ENCODE results near the gene PTPN21. TPM values are rescaled to one million over a fixed set of nuclear protein-coding genes. Genes with fewer than 3 reads are reported as not detected.

PTPN21 gene
- total RNA-seq, 2 donors from 2014 or later = 16.8 to 47.8 TPM

DNA sequence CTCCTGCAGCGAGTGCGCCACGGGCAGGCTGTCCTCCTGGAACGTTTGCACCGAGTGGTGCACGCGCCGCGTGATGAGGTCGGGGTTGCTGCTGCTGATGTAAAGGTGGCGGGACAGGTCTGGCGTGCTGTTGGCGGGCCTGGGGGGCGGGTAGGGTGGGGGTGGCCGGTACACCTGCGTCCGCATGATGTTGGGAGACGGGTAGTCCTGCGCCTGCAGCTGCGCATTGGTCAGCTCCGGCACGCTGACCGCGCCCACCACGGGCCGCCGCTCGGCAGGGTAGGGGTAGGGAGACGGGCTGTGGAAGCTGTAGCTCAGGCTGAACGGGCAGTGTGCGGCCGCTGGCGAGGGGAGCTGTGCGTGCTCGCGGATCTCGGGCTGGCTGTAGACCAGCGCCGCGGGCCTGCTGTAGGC is 75.2 kb downstream of the PTPN21 start:
- no peaks in the 10 kb centered on the region for H3K9me3 ChIP-seq
- no peaks in the 10 kb centered on the region for H3K27me3 ChIP-seq (replicated peaks; ENCODE audit: insufficient read depth)
- 90% methylated on average over 40 of the region's 40 CpGs for WGBS
- no peak for DNase-seq (ENCODE audit: low spot score)
- no peaks in the 10 kb centered on the region for H3K36me3 ChIP-seq
- no peak overlapping the region for H3K4me3 ChIP-seq
- intact Hi-C loops (cut with DNase I) = no loop called here
- TF ChIP-seq, protein P1, sequence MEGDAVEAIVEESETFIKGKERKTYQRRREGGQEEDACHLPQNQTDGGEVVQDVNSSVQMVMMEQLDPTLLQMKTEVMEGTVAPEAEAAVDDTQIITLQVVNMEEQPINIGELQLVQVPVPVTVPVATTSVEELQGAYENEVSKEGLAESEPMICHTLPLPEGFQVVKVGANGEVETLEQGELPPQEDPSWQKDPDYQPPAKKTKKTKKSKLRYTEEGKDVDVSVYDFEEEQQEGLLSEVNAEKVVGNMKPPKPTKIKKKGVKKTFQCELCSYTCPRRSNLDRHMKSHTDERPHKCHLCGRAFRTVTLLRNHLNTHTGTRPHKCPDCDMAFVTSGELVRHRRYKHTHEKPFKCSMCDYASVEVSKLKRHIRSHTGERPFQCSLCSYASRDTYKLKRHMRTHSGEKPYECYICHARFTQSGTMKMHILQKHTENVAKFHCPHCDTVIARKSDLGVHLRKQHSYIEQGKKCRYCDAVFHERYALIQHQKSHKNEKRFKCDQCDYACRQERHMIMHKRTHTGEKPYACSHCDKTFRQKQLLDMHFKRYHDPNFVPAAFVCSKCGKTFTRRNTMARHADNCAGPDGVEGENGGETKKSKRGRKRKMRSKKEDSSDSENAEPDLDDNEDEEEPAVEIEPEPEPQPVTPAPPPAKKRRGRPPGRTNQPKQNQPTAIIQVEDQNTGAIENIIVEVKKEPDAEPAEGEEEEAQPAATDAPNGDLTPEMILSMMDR (IDR thresholded peaks at IDR 0.05) = no peak
- TF ChIP-seq POLR2AphosphoS5 (IDR thresholded peaks at IDR 0.05) (no peak), POLR2A (IDR thresholded peaks at IDR 0.05) (no peak)
- no peak overlapping the region for H3K27ac ChIP-seq
- H3K4me1 ChIP-seq (replicated peaks) = no peaks in the 10 kb centered on the region

DNA sequence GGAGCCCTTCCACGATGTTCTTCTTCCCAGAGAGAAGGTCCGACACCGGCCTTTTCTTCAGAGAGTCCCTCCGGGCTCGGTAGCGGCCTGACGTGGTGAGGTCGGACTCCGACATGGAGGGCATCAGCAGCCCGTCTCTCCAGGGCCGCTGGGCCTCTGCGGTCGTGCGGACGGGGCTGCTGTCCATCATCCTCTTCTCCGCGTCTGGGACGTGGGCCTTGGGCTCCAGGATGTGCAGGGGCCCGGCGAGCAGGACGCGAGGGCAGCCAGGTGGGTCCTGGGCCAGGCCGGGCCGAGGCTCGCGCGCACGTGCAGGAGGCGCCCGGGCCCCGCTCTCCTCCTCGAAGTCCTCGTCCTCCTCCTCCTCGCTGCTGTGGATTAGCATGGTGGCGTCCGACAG is 75.9 kb downstream of the PTPN21 start:
- Histone ChIP-seq H3K27ac (no peak overlapping the region), H3K9me3 (no peaks in the 10 kb centered on the region), H3K27me3 (replicated peaks; ENCODE audit: insufficient read depth) (no peaks in the 10 kb centered on the region), H3K36me3 (no peaks in the 10 kb centered on the region), H3K4me1 (replicated peaks) (no peaks in the 10 kb centered on the region), H3K4me3 (no peak overlapping the region)
- TF ChIP-seq, protein P1 (IDR thresholded peaks at IDR 0.05) = no peak
- TF ChIP-seq POLR2AphosphoS5 (IDR thresholded peaks at IDR 0.05) = no peak
- TF ChIP-seq POLR2A (IDR thresholded peaks at IDR 0.05) = no peak
- intact Hi-C loops (cut with DNase I) = no loop called here
- DNase-seq (ENCODE audit: low spot score) = no peak
- WGBS = 97% methylated on average over 36 of the region's 36 CpGs

DNA sequence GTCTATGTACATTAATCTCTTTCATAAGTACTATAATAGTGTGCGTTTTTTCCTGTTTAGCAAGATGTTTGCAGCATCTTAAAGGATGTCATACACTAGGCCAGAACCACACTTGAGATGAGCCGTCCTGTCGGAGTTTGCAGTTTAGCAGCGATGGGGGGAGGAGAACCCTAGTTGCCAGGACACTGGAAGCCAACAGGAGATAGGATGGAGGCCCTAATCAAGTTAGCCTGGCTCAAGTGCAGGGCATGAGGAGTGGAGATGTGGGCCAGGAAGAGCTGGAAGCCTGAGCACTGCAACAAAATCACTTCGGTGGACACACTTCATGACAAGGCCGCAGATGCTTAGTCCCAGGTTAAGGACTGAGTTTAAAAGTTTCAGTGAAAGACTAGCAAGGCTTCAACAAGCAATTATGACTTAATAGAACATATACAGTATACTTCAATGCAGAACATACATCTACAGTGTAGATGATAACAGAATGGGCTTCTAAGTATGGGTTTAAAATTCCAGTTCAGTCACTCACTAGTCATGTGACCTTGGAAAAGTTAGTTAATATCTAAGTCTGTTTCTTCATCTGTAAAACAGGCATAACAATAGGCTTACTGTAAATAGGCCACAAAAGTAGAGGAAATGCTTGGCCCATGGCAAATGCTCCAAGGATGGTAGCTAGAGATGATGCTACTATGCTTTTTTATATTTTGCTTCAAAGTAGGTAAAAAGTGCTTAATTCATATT is 77.1 kb downstream of the PTPN21 start:
- Histone ChIP-seq H3K4me3 (no peak overlapping the region), H3K4me1 (replicated peaks) (no peaks in the 10 kb centered on the region), H3K9me3 (no peaks in the 10 kb centered on the region), H3K27me3 (replicated peaks; ENCODE audit: insufficient read depth) (no peaks in the 10 kb centered on the region), H3K36me3 (no peaks in the 10 kb centered on the region), H3K27ac (no peak overlapping the region)
- no peak for TF ChIP-seq POLR2AphosphoS5 (IDR thresholded peaks at IDR 0.05)
- TF ChIP-seq, protein P1 (IDR thresholded peaks at IDR 0.05) = no peak
- no peak for TF ChIP-seq POLR2A (IDR thresholded peaks at IDR 0.05)
- no peak for DNase-seq (ENCODE audit: low spot score)
- intact Hi-C loops (cut with DNase I) = no loop called here
- WGBS = 97% methylated on average over 6 of the region's 6 CpGs

DNA sequence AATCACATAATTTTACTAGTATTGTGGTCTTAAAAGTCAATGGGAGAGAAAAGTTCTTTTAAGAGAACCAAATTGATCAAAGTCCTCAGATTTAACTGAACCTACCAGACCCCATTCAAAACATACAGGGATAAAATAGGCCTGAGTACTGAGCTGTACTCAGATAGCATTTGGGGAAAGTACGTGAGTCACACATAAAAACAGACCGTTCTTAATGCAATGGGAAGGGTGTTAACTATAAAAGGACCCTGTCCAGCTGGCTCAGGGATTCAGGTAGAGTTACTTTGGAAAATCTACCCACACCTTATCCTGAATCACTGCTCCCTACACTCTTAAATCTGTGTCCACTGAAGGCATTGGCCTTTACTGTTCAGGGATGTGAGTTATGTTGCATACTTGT is 78.0 kb downstream of the PTPN21 start:
- H3K27me3 ChIP-seq (replicated peaks; ENCODE audit: insufficient read depth) = no peaks in the 10 kb centered on the region
- H3K27ac ChIP-seq = no peak overlapping the region
- DNase-seq (ENCODE audit: low spot score) = no peak
- 79% methylated on average over 2 of the region's 2 CpGs for WGBS
- H3K36me3 ChIP-seq = no peaks in the 10 kb centered on the region
- no peak overlapping the region for H3K4me3 ChIP-seq
- no peaks in the 10 kb centered on the region for H3K4me1 ChIP-seq (replicated peaks)
- H3K9me3 ChIP-seq = no peaks in the 10 kb centered on the region
- TF ChIP-seq POLR2AphosphoS5 (IDR thresholded peaks at IDR 0.05) (no peak), POLR2A (IDR thresholded peaks at IDR 0.05) (no peak)
- TF ChIP-seq, protein P1 (IDR thresholded peaks at IDR 0.05) = no peak
- intact Hi-C loops (cut with DNase I) = no loop called here

DNA sequence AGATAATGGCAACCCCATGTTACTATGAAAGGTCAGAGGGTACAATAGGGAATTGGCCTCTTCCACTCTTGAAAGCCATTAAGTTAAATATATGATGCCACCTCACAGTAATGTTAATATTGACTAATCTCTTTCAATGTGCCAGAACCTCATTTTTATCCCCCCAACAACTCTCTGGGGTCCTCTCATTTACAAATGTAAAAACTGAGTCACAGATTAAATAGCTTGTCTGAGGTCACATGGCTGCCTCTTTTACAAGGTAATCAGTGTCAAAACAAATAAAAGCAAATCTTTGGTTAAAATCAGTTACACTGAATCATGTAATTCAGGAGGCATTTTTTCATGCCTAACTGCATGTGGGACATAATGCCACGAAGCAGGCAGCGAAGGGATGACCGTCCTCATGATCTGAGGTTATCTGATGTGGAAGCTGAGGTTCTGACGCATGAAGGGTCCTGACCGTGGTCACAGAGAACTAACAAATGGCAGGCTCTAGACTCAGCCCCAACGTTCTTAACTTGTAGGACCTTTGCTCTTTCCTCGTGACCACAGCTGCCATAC is 78.5 kb downstream of the PTPN21 start:
- no peaks in the 10 kb centered on the region for H3K4me1 ChIP-seq (replicated peaks)
- H3K27ac ChIP-seq = no peak overlapping the region
- H3K4me3 ChIP-seq = no peak overlapping the region
- intact Hi-C loops (cut with DNase I) = no loop called here
- no peaks in the 10 kb centered on the region for H3K27me3 ChIP-seq (replicated peaks; ENCODE audit: insufficient read depth)
- no peak for DNase-seq (ENCODE audit: low spot score)
- no peaks in the 10 kb centered on the region for H3K36me3 ChIP-seq
- WGBS = 90% methylated on average over 7 of the region's 7 CpGs
- TF ChIP-seq, protein P1 (IDR thresholded peaks at IDR 0.05) = no peak
- TF ChIP-seq POLR2AphosphoS5 (IDR thresholded peaks at IDR 0.05) (no peak), POLR2A (IDR thresholded peaks at IDR 0.05) (no peak)
- H3K9me3 ChIP-seq = no peaks in the 10 kb centered on the region
